WERI-Rb-1 (cell line): ENCODE results near the gene PPP2R1B.
"Not testable (repeated sequence)": the region's sequence is repeated elsewhere in the genome, so short reads cannot be mapped to it uniquely, and the experiment has no call there.

Experiments
- DNase-seq: peaks from one replicate; pipeline ENCODE4 v3.0.0-alpha.2; 2020
- H3K27ac ChIP-seq: fragments of 250-450 bp; sonication (Bioruptor Pico); 2 replicates; pipeline ENCODE4 v1.5.1; 2020; ENCODE audit warnings: mild to moderate bottlenecking, moderate library complexity
- H3K27me3 ChIP-seq: fragments of 250-450 bp; sonication (Bioruptor Pico); 2 replicates; pipeline ENCODE4 v1.5.1; 2021; ENCODE audit warnings: mild to moderate bottlenecking, low read depth, moderate library complexity; ENCODE audit not compliant: insufficient read depth, severe bottlenecking
- H3K36me3 ChIP-seq: fragments of 250-450 bp; sonication (Bioruptor Pico); 2 replicates; pipeline ENCODE4 v1.5.1; 2020; ENCODE audit warnings: mild to moderate bottlenecking, moderate library complexity
- H3K4me3 ChIP-seq: 2 replicates; pipeline ENCODE4 v1.5.1; 2011; ENCODE audit warnings: low read depth, mild to moderate bottlenecking, control low read depth, low read length
- H3K9me3 ChIP-seq: fragments of 250-450 bp; sonication (Bioruptor Pico); 2 replicates; pipeline ENCODE4 v1.5.1; 2021; ENCODE audit warnings: mild to moderate bottlenecking, moderate library complexity; ENCODE audit not compliant: severe bottlenecking
- TF ChIP-seq, protein P1 (sequence below): IDR thresholded peaks from 2 replicates; pipeline ENCODE4 v1.5.1; 2011; ENCODE audit warnings: low read depth, mild to moderate bottlenecking, control low read depth, inconsistent platforms, low read length

PPP2R1B gene

DNA sequence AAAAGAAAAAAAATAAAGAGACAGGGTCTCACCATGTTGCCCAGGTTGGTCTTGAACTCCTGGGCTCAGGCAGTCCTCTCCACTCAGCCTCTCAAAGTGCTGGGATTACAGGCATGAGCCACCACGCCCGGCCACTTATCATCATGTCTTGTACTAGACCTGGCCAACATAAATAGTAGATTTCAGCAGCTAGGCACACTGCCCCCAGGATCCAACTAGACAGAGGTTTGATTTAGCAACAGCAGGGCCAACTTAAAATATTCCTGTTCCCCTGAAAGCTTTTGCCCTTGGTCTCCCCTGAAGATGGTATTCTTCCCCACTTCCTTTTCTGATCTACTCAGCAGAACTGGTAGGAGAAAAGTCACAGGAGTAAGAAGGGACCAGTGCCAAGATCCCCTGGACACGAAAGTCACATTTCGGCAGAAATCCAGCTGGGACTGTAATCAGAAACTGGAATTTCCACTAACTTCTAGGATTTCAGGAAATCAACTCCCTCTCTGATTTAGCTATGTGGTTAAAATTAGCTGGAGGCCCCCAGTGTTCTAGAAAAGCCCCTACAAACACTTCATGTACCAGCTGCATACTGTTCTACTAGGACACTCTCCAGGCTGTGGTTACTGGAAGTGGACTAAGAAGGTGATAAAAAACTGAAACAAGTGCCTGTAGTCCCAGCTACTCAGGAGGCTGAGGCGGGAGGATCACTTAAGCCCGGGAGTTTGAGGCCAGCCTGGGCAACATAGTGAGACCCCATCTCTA is 8.9 kb upstream of the PPP2R1B start:
- DNase-seq: no peak
- Histone ChIP-seq H3K4me3 (no peak overlapping the region), H3K36me3 (no peaks in the 10 kb centered on the region), H3K27me3 (no peaks in the 10 kb centered on the region), H3K27ac (no peak overlapping the region), H3K9me3 (no peaks in the 10 kb centered on the region)
- TF ChIP-seq, protein P1, sequence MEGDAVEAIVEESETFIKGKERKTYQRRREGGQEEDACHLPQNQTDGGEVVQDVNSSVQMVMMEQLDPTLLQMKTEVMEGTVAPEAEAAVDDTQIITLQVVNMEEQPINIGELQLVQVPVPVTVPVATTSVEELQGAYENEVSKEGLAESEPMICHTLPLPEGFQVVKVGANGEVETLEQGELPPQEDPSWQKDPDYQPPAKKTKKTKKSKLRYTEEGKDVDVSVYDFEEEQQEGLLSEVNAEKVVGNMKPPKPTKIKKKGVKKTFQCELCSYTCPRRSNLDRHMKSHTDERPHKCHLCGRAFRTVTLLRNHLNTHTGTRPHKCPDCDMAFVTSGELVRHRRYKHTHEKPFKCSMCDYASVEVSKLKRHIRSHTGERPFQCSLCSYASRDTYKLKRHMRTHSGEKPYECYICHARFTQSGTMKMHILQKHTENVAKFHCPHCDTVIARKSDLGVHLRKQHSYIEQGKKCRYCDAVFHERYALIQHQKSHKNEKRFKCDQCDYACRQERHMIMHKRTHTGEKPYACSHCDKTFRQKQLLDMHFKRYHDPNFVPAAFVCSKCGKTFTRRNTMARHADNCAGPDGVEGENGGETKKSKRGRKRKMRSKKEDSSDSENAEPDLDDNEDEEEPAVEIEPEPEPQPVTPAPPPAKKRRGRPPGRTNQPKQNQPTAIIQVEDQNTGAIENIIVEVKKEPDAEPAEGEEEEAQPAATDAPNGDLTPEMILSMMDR: no peak

DNA sequence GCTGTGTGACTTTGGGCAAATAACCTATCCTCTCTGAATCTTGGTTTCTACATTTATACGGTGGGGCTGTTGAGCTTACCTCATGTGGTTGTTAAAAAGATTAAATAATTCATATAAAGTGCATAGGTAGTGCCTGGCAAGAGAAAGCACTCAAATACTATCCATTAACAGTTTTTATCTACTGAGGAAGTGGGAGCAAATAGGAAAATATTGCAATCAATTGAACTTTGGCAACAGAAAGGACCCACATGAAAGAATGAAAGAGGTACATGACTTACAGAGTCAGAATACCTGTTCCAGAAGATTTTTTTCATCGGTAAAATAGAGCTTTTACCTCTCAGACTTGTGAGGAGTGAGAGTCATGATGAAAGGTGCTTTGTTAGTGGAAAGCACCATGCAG is 6.3 kb upstream of the PPP2R1B start:
- TF ChIP-seq, protein P1: no peak
- Histone ChIP-seq H3K36me3 (no peaks in the 10 kb centered on the region), H3K9me3 (no peaks in the 10 kb centered on the region), H3K27me3 (no peaks in the 10 kb centered on the region), H3K27ac (no peak overlapping the region), H3K4me3 (no peak overlapping the region)
- no peak for DNase-seq

DNA sequence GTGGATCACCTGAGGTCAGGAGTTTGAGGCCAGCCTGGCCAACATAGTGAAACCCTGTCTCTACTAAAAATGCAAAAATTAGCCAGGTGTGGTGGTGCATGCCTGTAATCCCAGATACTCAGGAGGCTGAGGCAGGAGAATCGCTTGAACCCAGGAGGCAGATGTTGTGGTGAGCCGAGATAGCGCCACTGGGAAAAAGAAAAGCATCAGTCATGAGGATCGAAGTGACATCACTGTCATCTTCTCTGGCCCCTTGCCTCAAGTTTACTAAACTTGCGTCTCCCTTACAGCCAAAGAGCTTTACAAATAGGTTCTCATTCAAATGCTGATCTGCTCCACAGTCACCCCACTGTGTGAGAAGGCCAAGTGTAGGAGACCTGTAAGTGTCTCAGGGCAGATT is 5.0 kb upstream of the PPP2R1B start:
- not testable (repeated sequence) for H3K27ac ChIP-seq, H3K4me3 ChIP-seq, H3K36me3 ChIP-seq, H3K27me3 ChIP-seq, H3K9me3 ChIP-seq, DNase-seq

DNA sequence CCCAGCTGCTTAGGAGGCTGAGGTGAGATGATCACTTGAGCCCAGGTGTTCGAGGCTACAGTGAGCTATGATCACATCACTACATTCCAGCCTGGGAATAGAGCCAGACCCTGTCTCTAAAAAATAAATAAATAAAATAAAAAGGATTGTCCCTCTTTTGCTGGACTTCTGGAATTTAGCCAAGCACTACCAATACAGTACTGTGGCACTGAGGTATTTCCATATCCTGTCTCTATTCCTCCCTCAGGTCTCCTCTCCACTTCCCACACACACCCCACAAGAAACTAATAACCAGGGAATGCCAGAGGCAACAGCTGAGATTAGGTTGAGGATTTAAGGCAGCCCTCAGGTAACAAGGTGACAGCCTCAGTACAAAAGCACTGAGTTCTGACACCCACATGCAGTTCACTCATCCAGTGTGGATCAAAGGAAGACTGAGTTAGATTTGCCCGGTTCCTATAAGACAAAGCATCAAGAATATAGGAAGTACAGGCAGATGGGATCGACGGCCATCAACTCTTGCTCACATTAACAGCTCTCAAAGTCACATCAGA is 4.5 kb upstream of the PPP2R1B start:
- DNase-seq: no peak

DNA sequence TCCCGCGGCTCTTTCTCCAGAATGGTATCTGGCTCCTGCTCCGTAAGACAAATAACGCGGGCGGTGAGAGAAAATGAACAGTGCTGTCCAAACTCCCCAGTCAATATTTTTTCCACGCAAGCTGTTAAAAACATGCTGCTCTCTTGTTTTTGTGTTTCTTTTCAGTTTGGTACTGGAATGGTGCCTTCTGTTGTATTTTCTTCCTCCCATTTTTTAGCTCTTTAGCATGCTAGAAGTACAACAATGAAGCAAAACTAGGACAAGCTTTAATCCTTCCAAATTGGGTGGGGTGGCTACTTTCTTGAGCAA is 599 bp upstream of the PPP2R1B start:
- H3K4me3 ChIP-seq: peak overlapping the region; percentile 91
- H3K36me3 ChIP-seq: peaks cover 33% of the 10 kb centered on the region
- no peaks in the 10 kb centered on the region for H3K27me3 ChIP-seq
- H3K9me3 ChIP-seq: no peaks in the 10 kb centered on the region
- DNase-seq: no peak
- TF ChIP-seq, protein P1: no peak
- H3K27ac ChIP-seq: peak overlapping the region; percentile 83

More for the DNA sequence above, 4.5 kb upstream of the PPP2R1B start:
- no peaks in the 10 kb centered on the region; the same call in 1 of the 2 replicates for H3K36me3 ChIP-seq
- no peak overlapping the region for H3K4me3 ChIP-seq
- TF ChIP-seq, protein P1: no peak
- no peak overlapping the region for H3K27ac ChIP-seq
- H3K27me3 ChIP-seq: no peaks in the 10 kb centered on the region
- H3K9me3 ChIP-seq: no peaks in the 10 kb centered on the region

DNA sequence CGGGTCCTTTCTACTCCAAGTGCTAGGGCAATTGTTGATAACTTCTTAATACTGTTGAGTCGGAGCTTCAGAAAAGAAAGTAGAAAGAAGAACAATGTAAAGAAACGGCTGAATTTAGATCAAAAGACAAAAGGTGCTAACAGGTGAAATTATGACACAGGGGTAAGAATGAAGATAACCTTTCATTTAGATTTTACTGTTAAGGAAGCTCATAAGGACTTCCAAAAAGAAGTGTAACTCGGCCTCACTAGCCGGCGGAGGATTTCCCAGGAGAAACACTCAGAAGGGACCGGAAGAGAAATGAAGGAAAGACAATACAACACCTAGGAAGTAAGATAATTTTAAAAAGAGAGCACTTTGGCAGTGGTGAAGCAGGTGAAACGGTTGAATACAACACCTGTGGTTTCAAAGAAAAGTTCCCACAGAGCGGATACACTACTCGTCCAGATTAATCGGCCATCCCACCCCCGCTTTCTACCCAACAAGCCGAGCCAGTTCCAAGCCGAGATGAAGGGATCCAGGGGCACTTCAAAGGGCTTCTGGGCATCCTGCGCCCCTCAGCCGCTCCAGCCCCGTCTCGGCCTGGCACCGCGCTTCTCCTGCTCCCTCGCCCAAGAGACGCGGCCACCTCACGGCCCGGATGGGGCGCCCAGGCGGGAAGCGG is 737 bp downstream of the PPP2R1B start:
- Histone ChIP-seq H3K36me3 (peaks cover 46% of the 10 kb centered on the region), H3K27ac (peak overlapping the region; percentile 83), H3K27me3 (no peaks in the 10 kb centered on the region), H3K4me3 (peak overlapping the region; percentile 91), H3K9me3 (no peaks in the 10 kb centered on the region)
- TF ChIP-seq, protein P1: no peak
- DNase-seq: no peak
